K562 (cell line): ENCODE measurements around the gene ST8SIA2. TPM values are rescaled to one million over a fixed set of nuclear protein-coding genes. Genes with fewer than 3 reads are reported as not detected.

ENCODE experiments used
- ATAC-seq: fragments of 200-7000 bp; cut with Tn5 transposase; 3 replicates; pipeline ENCODE4 v1.9.1; 2020; ENCODE audit warnings: moderate library complexity
- BruUV-seq: library from RNA; stranded (reverse); fragments of 400-500 nt; replicated peaks from 2 replicates; lab custom pipeline; 2021; lab: Mats Ljungman, UMichigan
- CTCF ChIA-PET: fragments of 300-600 bp; formaldehyde crosslinking; extraction: SDS; loops from one replicate; lab custom pipeline; 2021; ENCODE audit warnings: low intra/inter-chr PET ratio; lab: Yijun Ruan, JAX
- POLR2A ChIA-PET: fragments of 300-600, 350-650 bp; sonication (Branson Sonifier 250); formaldehyde crosslinking; extraction: SDS; loops from one replicate; lab custom pipeline; 2021; ENCODE audit warnings: antibody characterized with exemption, inconsistent platforms; lab: Yijun Ruan, JAX
- DNase-seq, 4 experiments: peaks; one replicate each; pipeline versions ENCODE4 v3.0.0 to v3.0.0-alpha.2; 2011 to 2018; ENCODE audit warnings: low spot score in 3 of 4, mixed read lengths in 3 of 4; ENCODE audit errors: extremely low read depth in 1 of 4
- FAIRE-seq: peaks from 2 replicates; lab custom pipeline; 2011; peaks lifted over from hg19 to GRCh38; lab: Jason Lieb, UNC
- H2AFZ ChIP-seq: 2 replicates; pipeline ENCODE4 v1.6.0; 2011; ENCODE audit warnings: low read depth, low read length, control low read depth, inconsistent platforms
- H3K27ac ChIP-seq: fragments of 200-600 bp; 3 replicates; pipeline ENCODE4 v1.8.0; 2011; ENCODE audit warnings: low read depth, mild to moderate bottlenecking, control low read depth, inconsistent platforms, low read length, moderate library complexity, mixed read lengths; ENCODE audit errors: extremely low read depth
- H3K27me3 ChIP-seq, 2 experiments: fragments of 300-600 bp in 1 of 2; 2 replicates in 1 of 2; 3 replicates in 1 of 2; pipeline versions ENCODE4 v1.6.0 to v1.8.0; 2011; ENCODE audit warnings: inconsistent platforms in 2 of 2, low read length in 2 of 2, mild to moderate bottlenecking in 1 of 2, mixed read lengths in 1 of 2, moderate library complexity in 1 of 2; ENCODE audit not compliant: control insufficient read depth in 2 of 2, insufficient read depth in 2 of 2
- H3K36me3 ChIP-seq: fragments of 300-600 bp; 3 replicates; pipeline ENCODE4 v1.8.0; 2011; ENCODE audit warnings: mild to moderate bottlenecking, low read length, inconsistent platforms; ENCODE audit not compliant: control insufficient read depth, insufficient read depth
- H3K4me1 ChIP-seq, 2 experiments: fragments of 200-600 bp in 1 of 2; replicated peaks in 1 of 2; 2 replicates in 1 of 2; 3 replicates in 1 of 2; pipeline versions ENCODE4 v1.5.1 to v1.8.0; 2011; ENCODE audit warnings: inconsistent platforms in 2 of 2, low read length in 2 of 2, mild to moderate bottlenecking in 1 of 2, mixed read lengths in 1 of 2, moderate library complexity in 1 of 2; ENCODE audit not compliant: control insufficient read depth in 2 of 2, insufficient read depth in 2 of 2
- H3K4me2 ChIP-seq: 2 replicates; pipeline ENCODE4 v1.6.1; 2011; ENCODE audit warnings: low read length, control low read depth, inconsistent platforms, mixed read lengths; ENCODE audit not compliant: insufficient read depth
- H3K4me3 ChIP-seq: fragments of 200-600 bp; sonication (generic), shearing (Covaris generic); 2 replicates; pipeline ENCODE4 v1.5.1; 2016; ENCODE audit warnings: control low read depth, inconsistent platforms
- H3K79me2 ChIP-seq: fragments of 200-600 bp; 3 replicates; pipeline ENCODE4 v1.8.0; 2011; ENCODE audit warnings: low read length, inconsistent platforms; ENCODE audit not compliant: control insufficient read depth, insufficient read depth
- H3K9ac ChIP-seq, 2 experiments: 2 replicates each; pipeline versions ENCODE4 v1.6.0 to v1.6.1; 2011; ENCODE audit warnings: low read depth in 2 of 2, low read length in 2 of 2, control low read depth in 1 of 2, inconsistent platforms in 1 of 2, mild to moderate bottlenecking in 1 of 2, mixed read lengths in 1 of 2; ENCODE audit not compliant: insufficient read depth in 1 of 2
- H3K9me1 ChIP-seq: one replicate; pipeline ENCODE4 v1.6.0; 2011; ENCODE audit warnings: inconsistent platforms, mild to moderate bottlenecking, low read length, moderate library complexity; ENCODE audit not compliant: control insufficient read depth, insufficient read depth
- H3K9me3 ChIP-seq: replicated peaks from 2 replicates; pipeline ENCODE4 v1.5.1; 2011; ENCODE audit warnings: low read depth, low read length, inconsistent platforms; ENCODE audit not compliant: control insufficient read depth, insufficient read depth
- H4K20me1 ChIP-seq: replicated peaks from 2 replicates; pipeline ENCODE4 v1.6.1; 2011; ENCODE audit warnings: low read length, inconsistent platforms, mixed read lengths; ENCODE audit not compliant: control insufficient read depth, insufficient read depth
- FOXJ3 ChIP-seq: sonication (generic); formaldehyde crosslinking; IDR thresholded peaks from 2 replicates; pipeline ENCODE4 v1.4.0; 2020; ENCODE audit warnings: mild to moderate bottlenecking, missing genetic modification reagents
- HIVEP1 ChIP-seq: fragments of 250-450 bp; sonication (Bioruptor Pico); IDR thresholded peaks from 2 replicates; pipeline ENCODE4 v1.4.0; 2020; ENCODE audit warnings: mild to moderate bottlenecking
- KAT7 ChIP-seq: sonication (generic); formaldehyde crosslinking; IDR thresholded peaks from 2 replicates; pipeline ENCODE4 v1.8.0; 2022; ENCODE audit warnings: missing genetic modification reagents, mild to moderate bottlenecking, borderline replicate concordance
- KLF16 ChIP-seq: IDR thresholded peaks from 2 replicates; pipeline ENCODE4 v1.6.1; 2016; ENCODE audit warnings: antibody characterized with exemption
- MXI1 ChIP-seq: IDR thresholded peaks from 2 replicates; pipeline ENCODE4 v1.6.1; 2011; ENCODE audit warnings: low read depth, mild to moderate bottlenecking, improper control_type of control experiment, low read length
- NUFIP1 ChIP-seq: fragments of 450-650 bp; IDR thresholded peaks from 2 replicates; pipeline ENCODE4 v1.6.1; 2018; ENCODE audit not compliant: partially characterized antibody
- POLR2A ChIP-seq: fragments of 450-650 bp; conservative IDR thresholded peaks from 2 replicates; pipeline ENCODE4 v1.6.1; 2016
- SIN3B ChIP-seq: fragments of 450-650 bp; IDR thresholded peaks from 2 replicates; pipeline ENCODE4 v1.6.1; 2017; ENCODE audit warnings: low read depth, mild to moderate bottlenecking, moderate library complexity
- TAF7 ChIP-seq: fragments of 450-650 bp; IDR thresholded peaks from 2 replicates; pipeline ENCODE4 v1.6.1; 2016; ENCODE audit warnings: missing genetic modification characterization, missing compliant biosample characterization
- ZBED1 ChIP-seq: IDR thresholded peaks from 2 replicates; pipeline ENCODE4 v1.6.1; 2014
- WGBS: fragments of 100-300 bp; shearing (Covaris generic); methylation state at CpG from one replicate; pipeline ENCODE4 v1.1.6; 2016; ENCODE audit warnings: low coverage, mixed read lengths; ENCODE audit not compliant: insufficient coverage; ENCODE audit errors: missing lambda C conversion rate; 5-methylcytosine and 5-hydroxymethylcytosine counted together
- in situ Hi-C: fragments of 300-500 bp; cut with MboI; formaldehyde crosslinking; loops from 4 replicates; pipeline ENCODE4 v1.15.0; 2018; ENCODE audit warnings: inconsistent platforms, mixed read lengths
- intact Hi-C: fragments of 100-400 bp; cut with micrococcal nuclease; formaldehyde crosslinking; loops from 2 replicates; pipeline ENCODE4 v1.14.2; 2022
- polyA plus RNA-seq, 8 experiments: library from polyadenylated mRNA; depleted of rRNA in 4 of 8; stranded (reverse) in 5 of 8; unstranded in 3 of 8; fragments of >200 nt; fragmentation: Nextera tagmentation in 2 of 8; fragmentation: Illumina TruSeq in 1 of 8; extraction: Ambion mirVana in 2 of 8; extraction: Trizol in 1 of 8; gene quantifications; 2 replicates each; pipeline versions ENCODE4 v1.2.1 to v1.2.3, GENCODE V29; 2011 to 2014; ENCODE audit warnings: inconsistent platforms in 1 of 8, missing spikeins in 1 of 8
- total RNA-seq, 7 experiments: library from RNA; depleted of rRNA in 6 of 7; stranded (reverse); fragments of >200 nt in 6 of 7; fragmentation: Illumina TruSeq in 2 of 7; extraction: Trizol in 2 of 7; gene quantifications; 2 replicates each; pipeline versions ENCODE4 v1.2.1 to v1.2.3, GENCODE V29; 2011 to 2021; ENCODE audit warnings: low replicate concordance in 1 of 7
- TF ChIP-seq, protein P1 (sequence below): fragments of 250-450 bp; sonication (Bioruptor Pico); IDR thresholded peaks from 2 replicates; pipeline ENCODE4 v1.8.0; 2021; ENCODE audit warnings: moderate library complexity, mild to moderate bottlenecking, inconsistent platforms
- TF ChIP-seq, protein P2 (sequence below): IDR thresholded peaks from 2 replicates; pipeline ENCODE4 v1.6.1; 2012; ENCODE audit warnings: low read depth, low read length, improper control_type of control experiment, borderline replicate concordance
- TF ChIP-seq, protein P3 (sequence below): fragments of 450-650 bp; formaldehyde crosslinking; conservative IDR thresholded peaks from 2 replicates; pipeline ENCODE4 v1.4.0; 2022; ENCODE audit warnings: mild to moderate bottlenecking, missing genetic modification characterization
- TF ChIP-seq, protein P4 (sequence below): IDR thresholded peaks from 2 replicates; pipeline ENCODE4 v1.6.1; 2014; ENCODE audit warnings: antibody characterized with exemption
- TF ChIP-seq, protein P5 (sequence below), 2 experiments: fragments of 200-800 bp in 1 of 2; sonication (Bioruptor generic) in 1 of 2; sonication (generic) in 1 of 2; formaldehyde crosslinking in 1 of 2; IDR thresholded peaks in 1 of 2; conservative IDR thresholded peaks in 1 of 2; 2 replicates each; pipeline versions ENCODE4 v1.5.0 to v1.6.1; 2016 to 2020; ENCODE audit warnings: missing compliant biosample characterization in 1 of 2, missing genetic modification characterization in 1 of 2, missing genetic modification reagents in 1 of 2

ST8SIA2 gene
- total and polyA plus RNA-seq, 9 of the 15 experiments (the other 6 are each of a cell fraction or from before 2014, with no cell fraction given), result not detected

DNA sequence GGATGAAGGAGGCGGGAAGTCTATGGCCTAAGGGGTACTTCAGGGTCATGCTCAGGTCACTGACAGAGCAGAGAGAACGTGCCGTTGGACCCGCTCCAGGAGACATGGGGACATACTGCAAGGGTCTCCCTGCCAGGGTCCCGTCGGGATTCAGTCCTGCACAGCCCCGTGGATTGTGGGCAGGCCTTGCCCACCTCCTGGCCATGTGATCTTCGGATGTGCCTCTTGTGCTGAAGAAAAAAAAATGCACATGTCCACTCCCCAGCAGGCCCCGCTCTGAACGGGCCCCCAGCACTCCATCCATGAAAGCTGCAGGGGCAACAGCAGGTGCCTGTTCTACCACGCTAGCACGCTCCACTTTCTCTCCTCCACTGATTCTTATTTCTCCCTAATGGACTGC lies 22.9 kb downstream of the ST8SIA2 start (continued):
- no peak for TF ChIP-seq POLR2A
- no peak for TF ChIP-seq MXI1
- TF ChIP-seq, protein P1, sequence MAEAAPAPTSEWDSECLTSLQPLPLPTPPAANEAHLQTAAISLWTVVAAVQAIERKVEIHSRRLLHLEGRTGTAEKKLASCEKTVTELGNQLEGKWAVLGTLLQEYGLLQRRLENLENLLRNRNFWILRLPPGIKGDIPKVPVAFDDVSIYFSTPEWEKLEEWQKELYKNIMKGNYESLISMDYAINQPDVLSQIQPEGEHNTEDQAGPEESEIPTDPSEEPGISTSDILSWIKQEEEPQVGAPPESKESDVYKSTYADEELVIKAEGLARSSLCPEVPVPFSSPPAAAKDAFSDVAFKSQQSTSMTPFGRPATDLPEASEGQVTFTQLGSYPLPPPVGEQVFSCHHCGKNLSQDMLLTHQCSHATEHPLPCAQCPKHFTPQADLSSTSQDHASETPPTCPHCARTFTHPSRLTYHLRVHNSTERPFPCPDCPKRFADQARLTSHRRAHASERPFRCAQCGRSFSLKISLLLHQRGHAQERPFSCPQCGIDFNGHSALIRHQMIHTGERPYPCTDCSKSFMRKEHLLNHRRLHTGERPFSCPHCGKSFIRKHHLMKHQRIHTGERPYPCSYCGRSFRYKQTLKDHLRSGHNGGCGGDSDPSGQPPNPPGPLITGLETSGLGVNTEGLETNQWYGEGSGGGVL (CRISPR knock-in tag), result no peak
- no peak for TF ChIP-seq TAF7
- TF ChIP-seq KLF16, result no peak
- TF ChIP-seq, protein P2, sequence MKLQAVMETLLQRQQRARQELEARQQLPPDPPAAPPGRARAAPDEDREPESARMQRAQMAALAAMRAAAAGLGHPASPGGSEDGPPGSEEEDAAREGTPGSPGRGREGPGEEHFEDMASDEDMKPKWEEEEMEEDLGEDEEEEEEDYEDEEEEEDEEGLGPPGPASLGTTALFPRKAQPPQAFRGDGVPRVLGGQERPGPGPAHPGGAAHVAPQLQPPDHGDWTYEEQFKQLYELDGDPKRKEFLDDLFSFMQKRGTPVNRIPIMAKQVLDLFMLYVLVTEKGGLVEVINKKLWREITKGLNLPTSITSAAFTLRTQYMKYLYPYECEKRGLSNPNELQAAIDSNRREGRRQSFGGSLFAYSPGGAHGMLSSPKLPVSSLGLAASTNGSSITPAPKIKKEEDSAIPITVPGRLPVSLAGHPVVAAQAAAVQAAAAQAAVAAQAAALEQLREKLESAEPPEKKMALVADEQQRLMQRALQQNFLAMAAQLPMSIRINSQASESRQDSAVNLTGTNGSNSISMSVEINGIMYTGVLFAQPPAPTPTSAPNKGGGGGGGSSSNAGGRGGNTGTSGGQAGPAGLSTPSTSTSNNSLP, result no peak
- no peak for TF ChIP-seq FOXJ3 (CRISPR knock-in tag)
- no peak for TF ChIP-seq KAT7 (CRISPR knock-in tag)

DNA sequence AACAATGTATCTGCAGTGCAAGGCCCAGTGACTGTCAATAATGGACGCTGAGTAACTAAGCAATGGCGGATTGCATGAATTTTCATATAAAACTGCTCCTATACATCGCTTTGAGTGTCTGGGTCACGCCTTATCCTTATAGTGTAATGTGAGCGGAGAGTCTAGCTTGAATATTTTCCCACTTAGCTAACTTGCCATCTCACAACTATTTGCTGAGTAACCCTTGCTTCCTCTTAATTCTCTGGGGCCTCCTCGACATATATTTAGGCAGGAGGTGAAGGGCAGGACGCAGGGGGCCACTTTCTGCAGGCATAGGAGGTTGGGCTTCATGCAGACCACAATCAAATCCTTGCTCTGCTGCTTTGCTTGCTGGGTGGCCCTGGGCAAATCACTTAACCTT lies 24.0 kb downstream of the ST8SIA2 start:
- Histone ChIP-seq H4K20me1 (no peaks in the 10 kb centered on the region; the same call in 1 of the 2 replicates), H3K27ac (no peak overlapping the region), H3K79me2 (no peaks in the 10 kb centered on the region), H3K4me1 (no peaks in the 10 kb centered on the region), H3K36me3 (no peaks in the 10 kb centered on the region), H2AFZ (no peak overlapping the region), H3K9me3 (no peaks in the 10 kb centered on the region), H3K4me3 (no peak overlapping the region), H3K4me2 (no peak overlapping the region), H3K9ac (no peak overlapping the region), H3K27me3 (peaks cover 6 to 53% of the 10 kb centered on the region in 2 experiments; a peak in 4 of 5 replicates), H3K9me1 (no peaks in the 10 kb centered on the region)
- WGBS, result 0% methylated on average over 7 of the region's 7 CpGs
- POLR2A ChIA-PET, result no interaction called here
- no TSS peak for BruUV-seq
- in situ Hi-C loops, result no loop called here
- FAIRE-seq, result no peak
- CTCF ChIA-PET, result no interaction called here
- DNase-seq, result no peak
- intact Hi-C loops, result no loop called here
- ATAC-seq, result no peak
- TF ChIP-seq SIN3B (no peak), ZBED1 (no peak), NUFIP1 (no peak), HIVEP1 (CRISPR knock-in tag) (no peak)
- TF ChIP-seq, protein P3, sequence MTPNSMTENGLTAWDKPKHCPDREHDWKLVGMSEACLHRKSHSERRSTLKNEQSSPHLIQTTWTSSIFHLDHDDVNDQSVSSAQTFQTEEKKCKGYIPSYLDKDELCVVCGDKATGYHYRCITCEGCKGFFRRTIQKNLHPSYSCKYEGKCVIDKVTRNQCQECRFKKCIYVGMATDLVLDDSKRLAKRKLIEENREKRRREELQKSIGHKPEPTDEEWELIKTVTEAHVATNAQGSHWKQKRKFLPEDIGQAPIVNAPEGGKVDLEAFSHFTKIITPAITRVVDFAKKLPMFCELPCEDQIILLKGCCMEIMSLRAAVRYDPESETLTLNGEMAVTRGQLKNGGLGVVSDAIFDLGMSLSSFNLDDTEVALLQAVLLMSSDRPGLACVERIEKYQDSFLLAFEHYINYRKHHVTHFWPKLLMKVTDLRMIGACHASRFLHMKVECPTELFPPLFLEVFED (CRISPR knock-in tag), result no peak
- TF ChIP-seq, protein P4, sequence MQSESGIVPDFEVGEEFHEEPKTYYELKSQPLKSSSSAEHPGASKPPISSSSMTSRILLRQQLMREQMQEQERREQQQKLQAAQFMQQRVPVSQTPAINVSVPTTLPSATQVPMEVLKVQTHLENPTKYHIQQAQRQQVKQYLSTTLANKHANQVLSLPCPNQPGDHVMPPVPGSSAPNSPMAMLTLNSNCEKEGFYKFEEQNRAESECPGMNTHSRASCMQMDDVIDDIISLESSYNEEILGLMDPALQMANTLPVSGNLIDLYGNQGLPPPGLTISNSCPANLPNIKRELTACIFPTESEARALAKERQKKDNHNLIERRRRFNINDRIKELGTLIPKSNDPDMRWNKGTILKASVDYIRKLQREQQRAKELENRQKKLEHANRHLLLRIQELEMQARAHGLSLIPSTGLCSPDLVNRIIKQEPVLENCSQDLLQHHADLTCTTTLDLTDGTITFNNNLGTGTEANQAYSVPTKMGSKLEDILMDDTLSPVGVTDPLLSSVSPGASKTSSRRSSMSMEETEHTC, result no peak
- TF ChIP-seq, protein P5, sequence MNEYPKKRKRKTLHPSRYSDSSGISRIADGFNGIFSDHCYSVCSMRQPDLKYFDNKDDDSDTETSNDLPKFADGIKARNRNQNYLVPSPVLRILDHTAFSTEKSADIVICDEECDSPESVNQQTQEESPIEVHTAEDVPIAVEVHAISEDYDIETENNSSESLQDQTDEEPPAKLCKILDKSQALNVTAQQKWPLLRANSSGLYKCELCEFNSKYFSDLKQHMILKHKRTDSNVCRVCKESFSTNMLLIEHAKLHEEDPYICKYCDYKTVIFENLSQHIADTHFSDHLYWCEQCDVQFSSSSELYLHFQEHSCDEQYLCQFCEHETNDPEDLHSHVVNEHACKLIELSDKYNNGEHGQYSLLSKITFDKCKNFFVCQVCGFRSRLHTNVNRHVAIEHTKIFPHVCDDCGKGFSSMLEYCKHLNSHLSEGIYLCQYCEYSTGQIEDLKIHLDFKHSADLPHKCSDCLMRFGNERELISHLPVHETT (CRISPR knock-in tag; conservative IDR thresholded peaks at IDR 0.05 in 1 of 2, IDR thresholded peaks at IDR 0.05 in 1 of 2), result no peak
